HG02678 (cell line): ENCODE data around the gene PIF1.
A peak's percentile ranks its signal among the peaks of the same experiment; 100 is the strongest.

Source experiments
- ATAC-seq: cut with Tn5 transposase; IDR thresholded peaks from one replicate; pipeline ENCODE4 v1.9.1; 2021; ENCODE audit warnings: mild to moderate bottlenecking, moderate library complexity; ENCODE audit not compliant: unreplicated experiment

The PIF1 gene, protein sequence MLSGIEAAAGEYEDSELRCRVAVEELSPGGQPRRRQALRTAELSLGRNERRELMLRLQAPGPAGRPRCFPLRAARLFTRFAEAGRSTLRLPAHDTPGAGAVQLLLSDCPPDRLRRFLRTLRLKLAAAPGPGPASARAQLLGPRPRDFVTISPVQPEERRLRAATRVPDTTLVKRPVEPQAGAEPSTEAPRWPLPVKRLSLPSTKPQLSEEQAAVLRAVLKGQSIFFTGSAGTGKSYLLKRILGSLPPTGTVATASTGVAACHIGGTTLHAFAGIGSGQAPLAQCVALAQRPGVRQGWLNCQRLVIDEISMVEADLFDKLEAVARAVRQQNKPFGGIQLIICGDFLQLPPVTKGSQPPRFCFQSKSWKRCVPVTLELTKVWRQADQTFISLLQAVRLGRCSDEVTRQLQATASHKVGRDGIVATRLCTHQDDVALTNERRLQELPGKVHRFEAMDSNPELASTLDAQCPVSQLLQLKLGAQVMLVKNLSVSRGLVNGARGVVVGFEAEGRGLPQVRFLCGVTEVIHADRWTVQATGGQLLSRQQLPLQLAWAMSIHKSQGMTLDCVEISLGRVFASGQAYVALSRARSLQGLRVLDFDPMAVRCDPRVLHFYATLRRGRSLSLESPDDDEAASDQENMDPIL

DNA sequence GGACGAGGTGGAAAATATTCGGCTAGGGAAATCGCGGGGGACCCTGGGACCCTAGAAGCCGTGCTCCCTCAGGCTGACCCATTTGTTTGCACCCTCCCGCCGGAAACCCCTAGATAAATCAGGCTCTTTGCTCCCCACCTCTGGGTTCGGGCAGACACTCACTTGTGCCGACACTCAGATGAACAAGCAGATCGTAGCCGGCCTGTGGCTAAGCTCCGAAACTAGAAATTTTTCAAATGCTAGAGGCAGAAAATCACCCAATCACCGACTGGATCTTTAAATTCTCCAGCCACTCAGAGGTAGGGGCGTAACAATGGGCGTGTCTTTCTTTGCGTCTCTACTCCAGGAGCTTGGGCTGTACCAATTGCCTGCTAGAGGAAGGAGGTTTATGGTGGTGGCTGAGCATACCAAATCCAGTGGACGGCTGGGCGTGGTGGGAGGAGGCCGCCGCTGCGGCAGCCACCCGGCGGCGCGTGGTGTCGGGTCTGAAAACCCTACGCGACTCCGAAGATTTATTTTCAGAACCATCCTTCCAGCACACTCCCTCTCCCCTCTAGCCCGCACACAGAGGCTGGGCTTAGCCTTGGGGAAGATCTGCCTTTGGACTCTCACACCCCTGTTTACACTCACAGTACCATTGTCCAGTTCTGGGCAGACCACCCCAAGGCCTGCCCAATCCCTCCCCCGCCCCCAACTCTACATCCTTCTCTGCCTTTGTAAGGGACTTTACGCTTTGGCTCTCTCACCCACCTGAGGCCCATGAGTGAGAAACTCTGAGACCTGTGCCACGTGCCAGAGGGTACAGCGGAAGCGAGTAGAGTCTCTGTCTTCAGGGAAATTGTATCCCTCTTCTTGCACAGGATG is at the start of gene PIF1:
TSS of gene PIF1 (minus strand) at position 217 of the 864 bp plus-strand sequence. CDS start 1,312 bp downstream, outside the sequence.
- peak; percentile 87 for ATAC-seq

DNA sequence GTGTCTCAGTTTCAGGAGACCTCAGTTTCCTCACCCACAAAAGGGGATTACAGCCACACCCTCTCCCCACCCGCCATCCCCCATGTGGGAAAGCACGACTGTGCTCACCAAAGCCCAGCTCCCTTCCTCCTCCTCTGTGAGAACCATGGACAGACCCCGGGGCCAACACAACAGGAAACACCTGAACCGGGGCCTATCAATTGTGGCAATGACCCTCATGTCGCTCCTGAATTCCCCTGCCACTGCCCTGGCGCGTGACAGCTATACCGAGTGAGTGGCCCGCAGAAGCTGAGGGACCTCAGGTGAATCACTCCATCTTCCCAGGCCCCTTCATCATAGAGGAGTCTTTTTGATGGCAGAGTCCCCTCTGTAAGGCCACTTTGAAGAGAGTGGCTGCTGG is 44.9 kb upstream of the PIF1 start:
- ATAC-seq, result no peak

DNA sequence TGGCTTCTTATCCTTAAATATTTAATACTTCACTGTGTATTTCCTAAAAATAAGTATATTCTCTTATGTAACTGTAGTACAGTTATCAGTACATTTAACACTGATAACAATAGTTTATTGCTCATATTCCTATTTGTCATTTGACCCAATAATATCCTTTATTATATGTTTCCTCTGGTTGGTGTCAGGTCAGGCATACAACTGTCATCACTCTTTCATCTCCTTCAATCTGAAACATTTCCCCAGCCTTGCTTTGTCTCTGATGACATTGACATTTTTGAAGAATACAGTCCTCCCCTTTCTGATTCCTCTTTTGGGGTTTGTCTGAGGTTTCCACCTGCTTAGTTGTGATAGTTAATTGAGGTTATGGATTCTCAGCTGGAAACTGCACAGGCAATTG is 44.1 kb upstream of the PIF1 start:
- ATAC-seq, result no peak

DNA sequence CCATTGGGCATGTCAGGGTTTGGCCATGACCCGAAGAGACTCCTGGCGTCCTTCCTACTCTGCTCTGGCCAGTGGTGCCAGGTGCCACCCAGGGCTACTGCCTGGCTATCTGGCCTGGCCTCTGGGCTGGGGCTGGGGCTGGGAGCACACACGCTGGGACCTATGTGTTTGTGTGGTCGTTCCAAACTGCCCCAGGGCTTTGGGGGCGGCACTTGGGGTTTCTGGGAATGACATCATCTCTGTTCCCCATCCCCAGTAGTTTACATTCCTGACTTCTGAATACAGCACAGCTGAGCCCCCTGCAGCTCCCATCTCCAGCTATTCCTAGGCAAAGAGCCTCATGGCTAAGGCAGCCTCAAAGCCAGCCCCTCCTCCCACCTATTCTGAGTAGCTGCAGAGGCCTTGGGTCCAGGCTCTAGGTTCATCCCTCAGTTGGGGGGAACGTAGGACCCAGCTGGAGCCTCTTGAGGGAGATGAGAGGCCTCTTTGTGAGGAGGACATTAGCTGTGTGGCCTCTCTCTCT is 40.6 kb upstream of the PIF1 start:
- no peak for ATAC-seq

DNA sequence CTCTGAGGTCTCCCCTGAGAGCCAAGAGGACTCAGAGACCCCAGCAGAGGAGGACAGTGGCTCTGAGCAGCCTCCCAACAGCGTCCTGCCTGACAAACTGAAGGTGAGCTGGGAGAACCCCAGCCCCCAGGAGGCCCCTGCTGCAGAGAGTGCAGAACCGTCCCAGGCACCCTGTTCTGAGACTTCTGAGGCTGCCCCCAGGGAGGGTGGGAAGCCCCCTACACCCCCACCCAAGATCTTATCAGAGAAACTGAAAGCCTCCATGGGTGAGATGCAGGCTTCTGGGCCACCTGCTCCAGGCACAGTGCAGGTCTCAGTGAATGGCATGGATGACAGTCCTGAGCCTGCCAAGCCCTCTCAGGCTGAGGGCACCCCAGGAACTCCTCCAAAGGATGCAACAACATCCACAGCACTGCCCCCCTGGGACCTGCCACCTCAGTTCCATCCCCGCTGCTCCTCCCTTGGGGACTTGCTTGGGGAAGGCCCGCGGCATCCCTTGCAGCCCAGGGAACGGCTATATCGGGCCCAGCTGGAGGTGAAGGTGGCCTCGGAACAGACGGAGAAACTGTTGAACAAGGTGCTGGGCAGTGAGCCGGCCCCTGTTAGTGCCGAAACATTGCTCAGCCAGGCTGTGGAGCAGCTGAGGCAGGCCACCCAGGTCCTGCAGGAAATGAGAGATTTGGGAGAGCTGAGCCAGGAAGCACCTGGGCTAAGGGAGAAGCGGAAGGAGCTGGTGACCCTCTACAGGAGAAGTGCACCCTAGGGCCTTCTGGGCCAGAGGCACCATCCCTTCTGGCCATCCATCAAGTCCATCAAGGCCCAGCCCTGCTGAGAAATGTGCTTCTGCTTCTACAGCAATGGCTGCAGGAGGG is 39.9 kb upstream of the PIF1 start:
- ATAC-seq, result peak; percentile 52

DNA sequence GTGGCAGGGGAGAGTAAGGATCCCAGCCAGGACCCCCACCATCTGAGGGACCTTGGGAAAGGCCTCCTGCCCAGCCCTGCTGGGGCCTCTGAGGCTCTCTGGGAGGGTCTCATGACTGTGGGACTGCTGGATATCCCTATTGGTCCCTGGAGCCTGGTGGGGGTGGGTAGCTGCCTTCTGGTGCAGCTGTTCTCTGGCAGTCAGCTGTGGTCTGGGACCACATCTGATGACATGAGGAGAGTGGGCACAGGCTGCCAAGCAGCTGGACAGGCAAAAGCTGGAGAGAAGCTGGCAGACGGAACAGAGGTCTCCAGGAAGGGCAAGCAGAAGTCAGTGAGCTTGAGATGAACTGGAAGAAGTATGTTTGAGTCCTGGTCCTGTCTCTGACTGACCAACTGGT is 38.6 kb upstream of the PIF1 start:
- ATAC-seq, result no peak

DNA sequence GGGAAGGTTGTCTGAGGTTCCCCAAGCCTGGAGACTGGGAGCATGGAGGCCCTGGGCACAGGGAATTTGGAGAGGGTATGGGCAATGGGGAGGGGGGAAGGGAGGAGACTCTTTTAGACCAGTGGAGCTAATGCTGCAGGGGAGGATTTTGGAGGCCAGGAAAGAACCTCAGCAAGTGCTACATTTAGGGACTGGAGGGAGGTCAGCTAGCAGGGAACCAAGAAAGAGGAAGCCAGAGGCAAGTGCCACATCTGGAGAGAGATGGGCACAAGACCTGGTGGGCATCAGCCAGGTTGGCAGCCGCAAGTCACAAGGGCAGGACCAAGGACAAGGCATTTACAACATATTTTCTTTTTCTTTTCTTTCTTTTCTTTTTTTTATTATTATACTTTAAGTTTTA is 37.0 kb upstream of the PIF1 start:
- ATAC-seq, result no peak

DNA sequence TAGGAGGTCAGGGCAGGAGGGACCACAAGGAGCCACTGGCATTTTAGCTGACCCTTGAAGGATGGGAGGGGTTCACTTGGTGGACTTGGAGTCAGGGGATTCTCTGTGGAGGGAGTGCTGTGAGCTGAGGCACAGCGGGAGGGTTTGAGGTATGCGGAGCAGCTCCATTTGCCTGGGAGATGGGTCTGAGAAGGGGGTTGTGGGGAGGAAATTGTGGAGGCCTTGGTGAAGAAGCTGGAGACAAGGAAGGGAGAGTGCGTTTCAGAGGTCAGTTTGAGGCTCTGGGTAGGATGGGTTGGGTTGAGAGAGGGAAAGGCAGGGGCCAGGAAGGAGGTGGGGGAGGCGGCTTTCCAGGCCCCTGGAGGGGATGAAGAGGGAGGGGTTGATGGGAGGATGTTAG is 36.5 kb upstream of the PIF1 start:
- ATAC-seq, result no peak

DNA sequence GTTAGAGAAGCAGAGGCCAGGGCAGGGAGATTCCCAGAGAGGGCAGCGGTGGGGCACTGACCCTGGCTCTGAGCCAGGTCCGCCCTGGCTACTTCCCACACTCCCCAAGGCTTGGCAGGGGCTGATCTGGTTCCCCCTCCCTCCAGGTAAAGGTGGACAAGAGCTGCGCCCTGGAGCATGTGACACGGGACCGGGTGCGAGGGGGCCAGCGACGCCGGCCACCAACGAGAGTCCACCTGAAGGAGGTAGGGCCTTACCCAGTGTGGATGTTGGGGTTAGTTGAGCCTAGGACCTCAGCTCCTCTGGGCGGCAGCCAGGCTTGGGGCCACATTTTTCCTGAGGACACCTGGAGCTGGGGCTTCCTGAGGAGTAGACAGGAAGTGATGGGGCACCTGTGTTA is 35.9 kb upstream of the PIF1 start:
- ATAC-seq, result no peak

DNA sequence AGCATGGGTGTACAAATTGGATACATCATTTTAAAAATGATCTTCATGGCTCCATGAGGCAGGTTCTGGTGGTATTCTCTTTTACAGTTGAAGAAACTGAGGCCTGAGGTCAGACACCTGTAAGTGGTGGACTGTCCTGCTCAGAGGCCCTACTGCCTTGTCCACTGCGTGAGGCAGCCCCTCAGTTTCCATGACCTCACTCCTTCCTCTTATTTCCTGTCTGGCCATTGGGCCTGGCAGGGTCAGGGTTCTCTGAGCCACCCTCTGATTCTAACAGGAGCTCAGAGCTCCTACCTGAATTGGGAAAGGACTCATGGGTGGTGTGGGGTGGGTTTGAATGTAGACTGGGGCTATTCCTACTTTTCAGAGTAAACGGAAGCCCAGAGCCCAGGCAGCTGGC is 33.8 kb upstream of the PIF1 start:
- ATAC-seq, result no peak

DNA sequence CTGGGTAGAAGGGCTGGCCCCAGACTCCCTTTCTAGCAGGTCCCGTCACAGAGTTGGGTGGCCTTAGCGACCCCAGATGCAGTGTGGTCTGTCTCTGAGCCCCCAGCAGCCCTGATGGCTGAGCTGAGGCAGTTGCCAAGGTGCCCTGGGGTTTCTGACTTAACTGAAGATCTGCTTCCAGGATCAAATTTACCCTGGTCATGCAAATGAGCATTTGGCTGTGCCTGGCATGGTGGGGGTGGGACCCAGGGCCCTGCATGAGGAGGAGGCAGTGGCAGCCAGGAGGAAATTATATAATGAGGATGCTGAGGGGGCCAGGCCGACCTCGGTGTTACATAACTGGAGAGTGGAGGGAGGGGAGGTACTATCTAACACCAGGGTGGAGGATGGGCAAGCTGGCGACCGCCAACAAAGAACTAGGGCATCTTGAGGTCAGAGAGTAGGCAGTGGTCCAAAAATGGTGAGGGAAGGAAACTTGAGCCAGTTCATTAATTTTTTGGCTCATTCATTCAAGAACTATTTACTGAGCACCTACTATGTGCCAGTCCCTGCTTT is 32.7 kb upstream of the PIF1 start:
- ATAC-seq, result no peak

DNA sequence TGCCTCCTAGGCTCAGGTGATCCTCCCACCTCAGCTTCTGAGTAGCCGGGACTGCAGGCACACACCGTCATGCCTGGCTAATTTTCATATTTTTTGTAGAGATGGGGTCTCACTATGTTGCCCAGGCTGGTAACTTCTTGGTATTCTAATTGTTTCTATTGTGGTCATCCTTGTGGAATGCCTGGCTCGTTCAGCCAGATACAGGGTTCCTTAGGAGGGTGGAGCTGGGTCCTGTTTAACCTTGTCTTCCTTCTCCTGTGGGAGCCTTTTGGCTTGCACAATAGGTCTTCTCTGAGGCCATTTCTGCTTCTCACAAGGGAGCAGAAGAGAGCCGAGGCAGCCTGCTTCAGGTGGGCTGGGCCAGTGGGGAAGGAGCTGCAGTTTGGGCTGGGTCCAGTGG is 32.0 kb upstream of the PIF1 start:
- no peak for ATAC-seq

DNA sequence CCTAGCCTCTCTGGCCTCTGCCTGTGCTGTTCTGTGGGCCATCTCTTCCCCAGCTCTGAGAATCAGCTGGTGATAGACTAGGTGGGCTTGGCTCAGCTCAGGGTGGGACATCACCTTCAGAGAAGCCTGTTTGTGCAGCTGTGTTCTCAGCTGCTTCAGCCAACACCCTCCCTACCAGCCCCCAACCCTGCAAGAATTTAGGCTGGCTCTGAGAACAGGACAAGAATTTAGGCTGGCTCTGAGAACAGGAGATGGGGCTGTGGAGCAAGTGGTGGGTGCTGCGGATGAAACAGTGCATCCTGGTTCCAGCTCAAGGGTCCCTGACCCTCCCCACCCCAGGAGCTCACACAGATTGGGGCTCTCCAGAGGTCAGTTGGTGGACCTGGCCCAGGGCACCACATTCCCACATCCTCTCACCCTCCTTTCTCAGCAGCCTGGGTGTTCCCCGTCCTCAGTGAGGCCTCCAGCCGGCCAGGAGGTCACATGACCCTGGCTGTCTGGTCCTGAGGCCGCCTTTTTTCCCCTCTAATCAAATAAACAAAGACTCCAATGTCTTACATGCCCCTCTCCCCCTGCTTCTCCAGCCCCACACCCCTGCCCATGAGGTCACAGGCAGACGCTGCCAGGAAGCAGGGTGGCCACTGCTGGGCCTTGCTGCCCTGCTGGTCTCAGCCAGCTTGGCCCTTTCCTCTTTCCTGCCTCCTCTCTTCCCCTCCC is 31.1 kb upstream of the PIF1 start:
- ATAC-seq, result no peak

DNA sequence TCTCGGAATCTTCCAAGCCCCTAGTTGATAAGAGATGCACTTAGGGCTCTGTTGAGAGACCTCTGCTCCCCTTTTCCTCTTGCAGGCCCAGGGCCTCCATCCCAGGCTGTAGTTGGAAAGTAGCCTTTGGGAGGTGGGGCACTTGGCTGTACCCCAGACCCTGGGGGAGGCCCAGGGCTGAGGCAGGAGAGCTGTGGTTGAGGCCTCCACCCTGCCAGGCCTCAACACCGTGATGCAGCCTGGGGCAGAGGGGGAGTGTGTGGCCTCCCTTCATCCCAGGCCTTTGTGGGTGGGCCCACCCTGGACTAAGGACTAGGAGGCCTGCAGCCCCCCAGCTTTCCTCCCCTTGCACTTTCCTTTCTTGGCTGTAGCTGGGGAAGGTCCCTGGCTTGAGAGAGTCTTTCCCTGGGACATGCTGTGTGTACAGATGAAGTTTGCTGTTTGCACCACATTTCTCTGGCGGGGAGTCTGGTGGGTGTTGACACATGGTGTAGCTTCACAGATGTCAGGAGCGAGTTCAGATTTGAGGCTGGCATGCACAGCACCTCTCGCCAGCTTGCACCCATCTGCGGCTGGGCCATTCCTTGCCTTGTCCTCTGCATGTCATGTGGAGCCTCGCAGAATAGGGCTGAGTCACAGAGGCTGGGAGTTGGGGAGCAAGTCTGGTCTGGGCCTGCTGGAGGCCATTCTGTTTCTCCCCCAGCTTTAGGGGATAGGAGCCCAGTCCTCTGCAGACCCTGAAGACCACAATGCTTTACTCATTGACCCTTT is 29.9 kb upstream of the PIF1 start:
- ATAC-seq, result no peak

DNA sequence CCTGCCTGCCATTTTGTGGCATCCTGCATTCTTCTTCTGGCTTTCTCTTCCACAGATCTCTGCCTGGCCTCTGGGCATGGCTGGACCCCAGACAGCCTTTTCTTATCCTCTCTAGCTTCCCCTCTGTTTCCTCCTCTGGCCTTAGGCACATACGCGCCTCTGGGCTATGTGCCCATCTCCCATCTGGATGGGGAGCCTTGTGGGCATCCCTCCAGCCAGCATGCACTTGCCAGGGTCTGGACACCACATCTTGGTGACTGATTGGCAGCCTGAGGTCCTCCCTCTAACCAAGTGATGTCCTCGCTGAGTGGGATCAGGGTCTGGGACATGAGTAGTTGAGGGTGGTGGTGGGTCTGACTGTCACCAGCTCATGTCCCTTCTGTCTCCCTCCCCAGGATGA is 29.1 kb upstream of the PIF1 start:
- no peak for ATAC-seq

DNA sequence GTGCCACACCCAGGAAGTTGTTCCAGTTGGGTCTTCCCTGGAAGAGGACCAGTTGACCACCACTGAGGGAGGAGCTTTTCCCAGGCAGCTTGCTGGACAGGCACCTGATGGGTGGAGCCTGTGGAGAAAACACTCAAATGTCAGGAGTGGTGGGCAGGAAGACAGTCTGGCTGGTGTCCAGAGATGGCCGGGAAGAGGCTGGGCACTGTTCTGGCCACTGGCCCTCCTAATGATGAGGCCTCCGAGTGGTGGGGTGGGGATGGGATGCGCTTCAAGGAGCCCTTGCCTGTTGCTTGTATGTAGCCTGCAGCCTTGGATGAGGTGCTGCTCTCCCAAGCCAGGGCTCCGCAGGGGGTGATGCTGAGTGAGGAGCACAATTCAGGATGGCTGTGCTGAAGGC is 28.6 kb upstream of the PIF1 start:
- ATAC-seq, result no peak

DNA sequence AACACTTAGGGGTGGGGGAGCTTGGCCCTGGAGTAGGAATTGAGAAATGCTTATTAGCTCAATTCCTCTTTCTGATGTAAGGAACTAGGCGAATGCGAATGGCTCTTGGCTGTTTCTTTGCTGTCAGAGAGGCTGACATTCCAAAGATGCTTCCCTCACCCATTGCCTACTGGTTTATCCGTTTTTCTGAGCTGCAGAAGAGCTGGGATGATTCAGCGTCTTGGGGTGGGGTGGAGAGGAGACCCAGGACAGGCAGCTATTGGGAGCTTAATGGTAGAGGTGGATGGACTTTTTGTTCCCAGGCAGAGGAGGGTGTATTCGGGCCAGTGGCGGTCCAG is 26.0 kb upstream of the PIF1 start:
- ATAC-seq, result no peak

DNA sequence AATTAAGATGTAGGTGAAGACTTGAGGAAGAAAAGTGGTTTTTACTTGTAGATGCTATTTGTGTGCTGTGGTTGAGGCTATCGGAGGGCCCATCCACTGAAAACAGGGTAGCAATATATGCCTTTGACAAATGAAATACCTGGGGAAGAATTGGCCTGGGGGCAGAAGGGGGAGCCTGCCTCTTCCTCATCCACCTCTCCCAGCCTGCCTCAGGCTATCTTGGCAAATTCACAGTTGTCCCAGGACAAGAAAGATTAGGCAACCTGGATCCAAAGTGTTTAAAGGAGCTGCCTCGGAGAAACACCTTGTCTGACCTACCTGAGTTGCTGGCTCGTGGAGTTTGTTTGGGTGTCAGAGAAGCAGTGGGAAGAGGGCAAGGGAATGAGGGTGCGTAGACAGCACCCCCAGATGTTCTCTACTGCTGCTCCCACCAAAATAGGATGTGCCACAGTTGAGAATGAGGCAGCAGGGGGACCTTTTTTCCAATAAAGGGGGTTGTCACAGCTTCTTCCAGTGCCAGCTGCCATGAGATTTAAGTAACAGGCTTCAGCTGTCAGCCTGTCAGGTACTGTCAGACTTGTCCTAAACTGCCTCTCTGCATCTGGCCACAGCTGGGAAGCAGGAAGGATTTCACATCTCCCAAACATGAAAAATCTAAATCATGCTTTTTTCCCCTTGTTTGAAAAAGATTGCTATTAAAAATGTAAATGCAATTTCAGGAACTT is 25.5 kb upstream of the PIF1 start:
- ATAC-seq, result no peak
